AG09309 (cell line): ENCODE measurements around the gene GAGE12J.

Experiments used
- DNase-seq: peaks from one replicate; pipeline ENCODE4 v3.0.0-alpha.2; 2010; ENCODE audit warnings: low read depth
- H3K4me3 ChIP-seq: 2 replicates; pipeline ENCODE4 v1.5.1; 2011; ENCODE audit warnings: mild to moderate bottlenecking, low read depth, low read length, moderate library complexity; ENCODE audit not compliant: control insufficient read depth
- CTCF ChIP-seq: IDR thresholded peaks from 2 replicates; pipeline ENCODE4 v1.5.1; 2011; ENCODE audit warnings: mild to moderate bottlenecking, low read depth, low read length, inconsistent platforms; ENCODE audit not compliant: insufficient read depth, control insufficient read depth; ENCODE audit errors: missing control alignments

Gene GAGE12J

GRCh38 chrX:49282647-49283011, 39.2 kb upstream of the GAGE12J start:
- no peak for DNase-seq
- TF ChIP-seq CTCF: peak; percentile 31
- no peak overlapping the region for H3K4me3 ChIP-seq

- TF ChIP-seq CTCF: no peak
- H3K4me3 ChIP-seq: no peak overlapping the region
- no peak for DNase-seq
These were observed 37.6 kb upstream of the GAGE12J start for GRCh38 chrX:49284212-49284611.

- DNase-seq: no peak
- H3K4me3 ChIP-seq: no peak overlapping the region
- no peak for TF ChIP-seq CTCF
These were observed 35.7 kb upstream of the GAGE12J start for GRCh38 chrX:49286136-49286535.

- no peak for DNase-seq
- no peak overlapping the region for H3K4me3 ChIP-seq
- TF ChIP-seq CTCF: no peak
These were observed 35.3 kb upstream of the GAGE12J start for GRCh38 chrX:49286581-49286980.

- no peak for TF ChIP-seq CTCF
- no peak for DNase-seq
These were observed 34.2 kb upstream of the GAGE12J start for GRCh38 chrX:49287665-49288064.

GRCh38 chrX:49290215-49290614, 31.6 kb upstream of the GAGE12J start:
- no peak overlapping the region for H3K4me3 ChIP-seq
- DNase-seq: no peak
- TF ChIP-seq CTCF: no peak

More at GRCh38 chrX:49287665-49288064, 34.2 kb upstream of the GAGE12J start:
- no peak overlapping the region for H3K4me3 ChIP-seq
